Stomach (tissue), 4 donors: ENCODE measurements around the gene AWAT1.

ENCODE experiments used
- POLR2A ChIP-seq, 4 donors: fragments of 450-650 bp; IDR thresholded peaks; one replicate each; pipeline ENCODE4 v1.6.1; 2016; ENCODE audit warnings: antibody characterized with exemption in 4 of 4, control low read depth in 2 of 4, mild to moderate bottlenecking in 1 of 4, moderate library complexity in 1 of 4
- POLR2AphosphoS5 ChIP-seq, 3 donors: sonication (generic); formaldehyde crosslinking; IDR thresholded peaks; one replicate each; pipeline ENCODE4 v1.6.1; 2016; ENCODE audit warnings: antibody characterized with exemption in 3 of 3
- TF ChIP-seq, protein P1 (sequence below), 7 experiments: fragments of 450-650 bp in 4 of 7; fragments of 200-600 bp in 3 of 7; sonication (generic) in 3 of 7; IDR thresholded peaks; one replicate each; pipeline ENCODE4 v1.5.1; 2016 to 2019; ENCODE audit warnings: antibody characterized with exemption in 7 of 7, control low read depth in 2 of 7, mild to moderate bottlenecking in 1 of 7

DNA sequence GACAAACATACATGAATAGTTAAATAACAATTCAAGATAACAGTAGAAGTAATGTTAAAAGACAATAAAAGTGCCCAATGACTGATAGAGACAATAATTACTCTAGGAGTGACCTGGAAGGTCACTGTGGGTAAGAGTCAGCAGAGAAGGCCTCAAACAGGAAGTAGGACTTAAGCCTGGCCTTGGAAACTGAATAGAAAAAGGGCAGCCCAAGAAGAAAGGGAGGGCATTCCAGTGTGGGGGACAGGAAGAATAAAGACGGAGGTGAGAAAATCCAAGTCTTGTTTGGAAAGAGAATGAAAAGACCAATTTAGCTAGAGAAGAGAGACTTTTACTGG, 19.6 kb downstream of the AWAT1 start:
- TF ChIP-seq, protein P1, sequence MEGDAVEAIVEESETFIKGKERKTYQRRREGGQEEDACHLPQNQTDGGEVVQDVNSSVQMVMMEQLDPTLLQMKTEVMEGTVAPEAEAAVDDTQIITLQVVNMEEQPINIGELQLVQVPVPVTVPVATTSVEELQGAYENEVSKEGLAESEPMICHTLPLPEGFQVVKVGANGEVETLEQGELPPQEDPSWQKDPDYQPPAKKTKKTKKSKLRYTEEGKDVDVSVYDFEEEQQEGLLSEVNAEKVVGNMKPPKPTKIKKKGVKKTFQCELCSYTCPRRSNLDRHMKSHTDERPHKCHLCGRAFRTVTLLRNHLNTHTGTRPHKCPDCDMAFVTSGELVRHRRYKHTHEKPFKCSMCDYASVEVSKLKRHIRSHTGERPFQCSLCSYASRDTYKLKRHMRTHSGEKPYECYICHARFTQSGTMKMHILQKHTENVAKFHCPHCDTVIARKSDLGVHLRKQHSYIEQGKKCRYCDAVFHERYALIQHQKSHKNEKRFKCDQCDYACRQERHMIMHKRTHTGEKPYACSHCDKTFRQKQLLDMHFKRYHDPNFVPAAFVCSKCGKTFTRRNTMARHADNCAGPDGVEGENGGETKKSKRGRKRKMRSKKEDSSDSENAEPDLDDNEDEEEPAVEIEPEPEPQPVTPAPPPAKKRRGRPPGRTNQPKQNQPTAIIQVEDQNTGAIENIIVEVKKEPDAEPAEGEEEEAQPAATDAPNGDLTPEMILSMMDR (IDR thresholded peaks at IDR 0.05), result no peak
- TF ChIP-seq POLR2A (IDR thresholded peaks at IDR 0.05) (no peak), POLR2AphosphoS5 (IDR thresholded peaks at IDR 0.05) (no peak)
